Inferior parietal cortex (tissue), 1 donor: ENCODE data around the gene PPARA.
"Not testable (repeated sequence)": the region's sequence is repeated elsewhere in the genome, so short reads cannot be mapped to it uniquely, and the experiment has no call there.

ENCODE experiments used
- DNase-seq: peaks from one replicate; pipeline ENCODE4 v3.0.0-alpha.2; 2016; ENCODE audit errors: extremely low spot score

PPARA gene

DNA sequence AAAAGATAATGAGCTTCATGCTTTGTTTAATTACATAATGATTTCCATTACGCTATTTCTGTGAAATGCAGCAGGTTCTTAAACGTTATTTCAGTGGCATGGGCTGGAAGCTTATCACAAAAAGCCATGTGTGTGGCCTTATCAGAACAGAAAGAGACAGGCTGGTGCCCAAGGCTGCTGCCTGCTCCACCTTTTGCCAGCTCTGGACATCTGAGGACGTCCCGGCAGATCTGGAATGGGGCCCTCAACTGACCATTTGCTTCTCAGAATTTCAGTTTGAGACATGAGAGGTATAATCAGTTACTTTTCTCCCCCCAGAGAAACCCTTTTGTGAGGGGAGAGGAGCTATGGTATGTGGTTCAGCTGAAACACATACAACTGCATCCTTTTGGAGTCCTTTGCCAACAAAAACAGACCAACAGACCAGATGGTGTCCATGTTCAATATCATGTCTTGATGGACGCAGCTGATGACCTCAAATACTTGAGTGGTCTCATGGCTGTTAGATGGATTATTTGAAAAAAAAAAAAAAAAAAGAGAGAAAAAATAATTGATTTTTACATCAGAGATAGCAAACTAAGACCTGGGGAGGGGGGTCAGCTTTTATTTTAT, 91.2 kb downstream of the PPARA start:
- no peak for DNase-seq

DNA sequence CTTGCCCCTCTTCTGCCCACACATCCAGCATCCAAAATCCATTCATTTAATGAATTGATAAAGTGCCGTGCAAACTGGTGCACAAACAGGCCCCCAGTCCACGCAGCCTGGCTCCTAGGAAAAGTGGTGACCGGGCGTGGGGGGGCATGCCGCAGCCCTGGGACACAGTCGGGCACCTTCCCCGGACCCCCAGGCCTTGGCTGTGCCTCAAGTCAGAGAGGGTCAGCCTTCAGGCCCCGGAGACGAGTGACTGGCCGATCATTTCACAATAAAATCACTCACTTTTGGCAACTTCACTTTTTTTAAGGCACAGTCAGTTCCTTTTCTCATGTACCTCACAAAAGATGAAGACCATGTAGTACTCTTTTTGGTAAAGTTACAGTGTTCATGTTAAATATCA, 91.8 kb downstream of the PPARA start:
- no peak for DNase-seq

DNA sequence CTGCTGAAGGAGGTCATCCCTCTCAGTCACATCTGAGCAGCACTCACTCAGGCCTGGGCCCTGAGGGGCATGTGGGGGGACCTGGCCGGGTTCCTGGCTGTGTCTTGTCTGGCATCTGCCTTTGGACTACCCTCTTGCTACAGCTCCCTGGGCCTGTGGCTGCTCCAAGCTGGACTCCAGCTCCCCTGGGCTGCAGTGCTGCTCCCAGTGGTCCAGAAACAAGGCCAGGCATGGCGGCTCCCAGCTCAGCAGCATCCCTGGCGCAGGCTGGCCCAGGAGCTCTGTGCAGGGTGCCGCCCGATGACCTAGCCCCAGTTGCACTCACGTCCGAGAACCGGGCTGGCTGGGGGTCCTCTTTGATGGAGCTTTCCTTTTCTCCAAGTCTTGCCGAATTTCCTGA, 94.4 kb downstream of the PPARA start:
- no peak for DNase-seq

DNA sequence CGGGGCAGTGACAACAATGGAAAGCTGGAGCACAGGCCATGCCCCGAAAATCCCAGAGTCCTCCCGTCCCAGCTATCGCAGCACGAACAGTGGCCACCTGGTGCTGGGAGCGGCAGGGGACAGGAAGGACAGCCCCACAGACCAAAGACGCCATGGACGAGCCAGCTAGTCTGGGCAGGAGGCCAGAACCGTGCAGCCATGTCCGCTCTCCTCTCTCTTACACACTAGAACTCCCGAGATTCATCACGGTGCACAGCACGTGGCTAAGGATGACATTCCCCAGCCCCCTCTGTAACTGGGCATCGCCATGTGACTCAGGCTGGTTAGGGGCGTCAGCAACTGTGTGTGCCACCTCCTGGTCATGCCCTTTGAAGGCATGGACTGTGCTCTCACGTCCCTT, 95.2 kb downstream of the PPARA start:
- no peak for DNase-seq

DNA sequence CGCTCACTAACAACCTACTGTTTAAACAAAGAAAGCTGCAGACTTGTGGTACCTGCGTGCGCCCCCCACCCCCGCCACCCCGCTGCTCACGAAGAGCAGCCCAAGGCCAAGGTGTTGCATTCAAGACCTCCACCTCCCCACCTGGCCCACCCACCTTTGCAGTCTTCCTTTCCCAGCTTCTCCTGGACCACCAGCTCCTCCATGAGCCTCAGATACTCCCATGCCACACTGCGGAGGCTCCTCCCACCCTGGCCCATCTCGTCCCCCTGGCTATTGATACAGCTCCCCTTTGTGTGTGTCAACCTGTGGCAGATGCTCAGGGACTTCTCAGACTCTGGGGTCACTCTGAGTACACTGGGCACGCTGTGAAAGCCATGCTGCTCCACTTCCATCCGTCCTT, 95.9 kb downstream of the PPARA start:
- no peak for DNase-seq

DNA sequence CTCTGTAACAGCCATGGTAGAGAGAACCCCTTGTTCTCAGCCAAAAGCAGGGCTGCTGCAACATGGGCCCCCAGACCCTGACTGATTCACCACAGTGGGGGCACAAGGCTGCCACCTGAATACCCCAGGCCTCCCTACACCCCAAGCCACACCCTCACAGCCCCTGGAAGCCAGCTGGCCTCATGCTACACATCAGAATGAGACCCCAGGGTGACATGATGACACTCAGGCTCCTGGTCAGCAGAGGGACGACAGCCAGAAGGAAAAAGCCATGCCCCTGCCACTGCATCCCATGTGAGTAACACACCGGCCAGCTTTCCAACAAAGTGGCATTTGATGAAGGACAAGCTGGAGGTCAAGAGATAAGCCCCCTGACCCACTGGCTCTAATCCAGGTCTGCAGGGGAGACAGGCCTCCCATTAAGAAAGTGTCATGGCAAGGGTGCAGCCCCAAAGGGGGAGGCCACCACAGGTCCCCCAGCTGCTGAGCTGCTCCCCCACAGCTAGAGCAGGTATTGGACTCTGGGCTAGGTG, 97.2 kb downstream of the PPARA start:
- DNase-seq: no peak

DNA sequence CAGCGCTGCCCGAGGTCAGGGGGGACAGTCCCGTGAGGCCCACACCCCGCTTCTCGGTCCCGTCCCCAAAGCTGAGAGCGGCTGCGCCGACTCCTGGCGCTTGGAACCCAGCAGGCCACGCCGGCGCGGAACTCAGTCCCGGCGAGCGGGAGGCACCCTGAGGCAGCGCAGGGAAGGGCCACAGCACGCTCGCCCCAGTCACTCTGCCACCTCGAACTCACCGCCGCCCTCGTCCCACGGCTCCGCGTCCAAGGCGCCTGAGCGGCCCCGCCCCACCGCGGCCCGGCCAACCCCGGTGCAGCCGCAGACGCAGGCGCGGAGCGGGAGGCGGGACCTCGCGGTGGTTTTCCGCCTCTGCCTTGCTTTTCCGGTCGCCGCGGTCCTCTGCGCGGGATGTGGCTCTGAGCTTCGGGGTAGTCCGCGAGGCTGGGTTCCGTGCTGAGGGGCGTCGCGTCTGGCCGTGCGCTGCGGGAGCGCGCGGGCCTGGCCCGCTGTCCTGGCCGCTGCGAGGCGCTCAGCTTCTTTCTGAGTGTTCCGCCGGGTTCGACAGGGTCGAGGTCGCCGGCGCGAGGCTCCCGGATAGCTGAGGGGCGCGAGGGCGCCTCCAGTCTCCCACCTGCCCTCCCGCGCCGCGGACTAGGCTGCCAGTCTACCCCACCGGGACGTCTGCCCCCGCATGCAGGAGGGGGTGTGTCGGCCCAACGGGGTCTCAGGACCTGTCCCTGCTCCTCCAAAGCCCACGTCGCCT, 99.9 kb downstream of the PPARA start, which contains the start of gene CDPF1:
Gene CDPF1, minus strand, starts transcription at position 259 of the 748 bp plus-strand sequence. CDS start 2,009 bp downstream, outside the sequence.
- DNase-seq: peak; percentile 86

DNA sequence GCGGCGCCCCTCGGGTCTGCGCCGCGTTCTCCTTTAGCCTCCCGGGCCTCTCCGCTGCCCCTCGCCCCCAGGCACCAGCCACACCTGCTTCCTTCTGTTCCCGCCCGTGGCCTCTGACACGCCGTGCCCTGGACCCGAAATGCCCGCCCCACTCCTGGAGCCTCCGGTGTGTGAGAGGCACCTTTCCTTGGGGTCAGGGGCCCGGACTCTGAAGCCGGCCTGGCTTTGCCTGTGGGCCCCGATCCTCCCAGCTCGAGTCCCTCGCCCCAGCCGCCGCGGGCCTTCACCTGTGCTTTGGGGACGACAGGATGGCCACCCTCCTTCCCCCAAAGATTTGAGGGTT, 100.4 kb downstream of the PPARA start:
- DNase-seq: no peak

DNA sequence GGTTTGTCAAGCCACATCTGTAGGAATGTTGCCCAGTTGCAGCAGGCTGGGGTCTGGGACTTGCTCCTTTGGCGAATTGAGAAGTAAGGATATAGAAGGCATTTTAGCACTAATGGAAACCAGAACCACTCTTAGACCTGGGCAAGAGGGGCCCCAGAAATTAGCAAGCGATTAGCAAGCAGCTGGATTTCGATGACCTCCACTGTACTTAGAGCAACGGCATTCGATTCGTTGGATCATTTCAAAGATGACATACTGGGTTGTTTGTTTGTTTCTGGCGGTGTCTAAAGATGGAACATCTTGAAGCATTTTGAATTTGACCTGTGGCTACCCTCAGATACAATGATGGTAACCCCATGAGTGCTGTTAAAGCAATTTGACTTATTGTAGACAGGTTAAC, 100.9 kb downstream of the PPARA start:
- DNase-seq: no peak

DNA sequence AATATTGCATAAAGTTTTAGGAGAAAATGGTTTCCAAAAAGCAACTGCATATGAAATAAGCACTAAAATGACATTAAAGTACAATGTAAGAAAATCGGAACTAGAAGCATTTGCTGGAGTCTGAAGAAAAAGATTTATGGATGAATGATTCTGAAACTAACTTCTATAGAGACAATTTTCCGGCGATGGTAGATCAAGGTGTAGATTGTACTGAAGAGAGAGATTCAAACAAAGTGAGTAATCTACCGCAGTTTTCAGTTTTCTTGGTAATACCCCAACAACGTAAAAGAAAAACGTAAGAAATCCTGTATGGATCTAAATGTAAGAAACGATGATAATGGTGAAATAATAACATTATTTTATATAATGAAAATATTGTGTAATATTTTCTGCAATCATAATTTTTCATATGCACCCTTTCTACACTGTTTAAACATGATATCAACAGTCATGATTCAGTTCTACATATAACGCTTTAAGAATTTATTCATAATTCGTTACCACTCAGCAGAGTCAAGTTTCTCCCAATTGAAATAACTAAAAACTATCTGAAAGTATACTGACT, 101.6 kb downstream of the PPARA start:
- DNase-seq: no peak

DNA sequence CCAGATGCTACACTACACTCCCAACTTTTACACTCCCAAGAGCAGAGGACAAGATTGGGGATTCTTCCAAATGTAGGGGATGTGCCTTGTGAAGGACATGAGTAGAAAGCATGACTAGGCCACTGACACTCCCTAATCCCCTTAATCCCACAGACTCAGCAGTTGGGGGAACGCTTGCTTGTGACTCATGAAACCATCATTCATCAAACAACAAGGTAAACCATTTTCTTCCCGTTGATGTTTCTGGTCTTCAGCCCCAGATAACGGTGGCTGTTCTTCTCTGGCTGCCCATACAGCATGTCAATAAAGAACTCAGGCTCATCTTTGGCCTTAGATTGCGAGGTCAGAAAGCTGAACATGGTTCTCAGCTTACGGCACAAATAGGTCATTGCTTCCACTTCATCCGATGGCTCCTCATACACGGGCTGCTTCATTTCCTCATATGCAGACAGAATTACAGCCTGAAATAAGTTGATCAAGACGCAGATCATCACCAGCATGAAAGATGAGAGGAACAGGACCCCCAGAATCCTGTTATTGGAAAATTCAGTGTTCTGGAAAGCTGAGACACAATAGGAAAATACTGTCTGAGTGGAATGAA, 106.1 kb downstream of the PPARA start:
- DNase-seq: no peak

DNA sequence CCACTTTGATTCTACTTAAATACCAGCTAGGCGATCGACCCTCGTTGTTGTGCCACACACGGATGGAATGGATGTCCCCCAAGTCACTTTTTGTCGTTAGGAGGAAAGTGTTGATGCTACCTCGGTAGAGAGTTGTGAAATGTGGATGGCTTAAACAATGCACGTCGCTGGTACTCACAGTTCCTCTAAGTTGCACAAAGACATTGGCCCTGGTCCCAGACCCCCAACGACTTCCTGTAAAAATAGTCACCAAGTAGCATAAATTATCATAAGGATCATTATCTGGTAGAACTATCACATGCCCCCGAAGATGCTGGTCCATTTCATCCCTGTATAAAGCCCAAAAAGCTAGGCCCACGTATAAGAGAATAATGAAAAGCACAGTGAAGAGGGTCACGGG, 109.0 kb downstream of the PPARA start:
- no peak for DNase-seq

DNA sequence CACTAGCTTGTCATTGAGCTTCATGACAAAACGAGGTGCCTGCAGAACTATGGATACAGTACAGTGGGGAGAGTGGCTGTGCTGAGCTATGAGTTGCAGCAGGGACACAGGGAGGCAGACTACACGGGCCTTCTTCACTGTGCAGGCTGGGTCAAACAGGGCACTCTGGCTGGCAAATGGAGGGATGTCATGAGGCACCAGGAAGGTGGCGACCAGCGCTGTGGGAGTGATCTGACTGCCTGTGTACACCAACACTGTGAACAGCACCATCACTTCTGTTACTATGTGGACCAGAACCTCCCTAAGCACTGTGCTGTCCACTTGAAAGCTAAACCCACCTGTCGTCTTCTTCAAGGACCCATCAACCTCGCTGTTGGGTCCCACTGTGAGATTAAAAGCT, 109.7 kb downstream of the PPARA start:
- DNase-seq: no peak

DNA sequence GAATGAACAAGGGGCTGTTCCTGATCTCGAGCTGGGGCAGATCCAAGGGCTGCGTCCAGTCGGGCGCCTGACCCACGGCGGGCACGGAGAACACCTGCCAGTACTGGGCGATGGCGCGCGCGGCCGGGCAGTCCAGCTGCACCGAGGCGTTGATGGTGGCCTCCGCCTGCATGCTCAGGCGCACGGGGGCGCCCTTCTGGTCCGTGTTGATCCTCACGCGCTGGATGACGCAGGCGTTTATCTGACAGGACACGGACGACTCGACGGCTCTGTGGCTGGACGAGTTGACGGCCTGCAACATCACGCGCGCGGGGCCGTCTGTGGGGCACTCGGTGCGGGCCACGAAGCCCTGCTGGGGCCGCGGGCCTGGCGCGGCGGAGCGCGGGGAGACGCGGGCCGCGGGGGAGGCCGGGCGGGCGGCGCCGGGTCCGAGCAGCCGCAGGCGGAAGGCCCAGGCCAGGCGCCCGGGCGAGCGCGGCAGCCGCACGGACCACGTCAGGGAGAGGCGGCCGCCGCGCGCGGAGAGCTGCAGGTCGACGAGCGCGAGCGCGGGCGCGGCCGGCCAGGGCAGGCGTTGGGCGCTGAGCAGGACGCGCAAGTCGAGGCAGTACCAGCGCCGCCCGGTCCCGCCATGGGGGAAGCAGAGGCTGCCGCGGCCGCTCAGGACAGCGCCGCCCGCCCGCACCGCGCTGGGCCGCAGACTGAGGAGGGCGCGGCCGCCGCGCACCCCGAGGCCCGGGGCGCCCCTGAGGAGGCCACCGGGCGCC, 112.3 kb downstream of the PPARA start:
- DNase-seq: no peak

DNA sequence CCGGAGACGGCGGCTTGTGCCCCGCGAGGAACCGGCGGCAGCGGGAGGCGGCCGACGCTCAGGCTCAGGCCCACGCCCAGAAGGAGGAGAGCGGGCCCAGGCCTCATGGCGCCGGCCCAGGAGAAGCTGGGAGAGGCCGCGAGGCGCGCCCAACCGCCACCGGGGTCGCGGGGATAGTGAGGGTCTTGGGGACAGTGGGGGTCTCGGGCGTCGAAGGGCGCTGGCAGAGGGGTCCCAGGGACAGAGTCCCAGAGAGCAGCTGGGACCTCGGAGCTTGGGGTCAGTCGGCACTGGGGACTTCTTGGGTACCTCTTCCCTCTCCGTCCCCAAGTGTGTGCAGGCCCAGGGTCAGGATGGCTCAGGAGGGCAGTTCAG, 112.9 kb downstream of the PPARA start, which contains the start of gene PKDREJ:
Gene PKDREJ, minus strand, starts transcription at position 128 of the 375 bp plus-strand sequence. Its CDS starts 21 bp downstream, at position 107.
- DNase-seq: no peak

DNA sequence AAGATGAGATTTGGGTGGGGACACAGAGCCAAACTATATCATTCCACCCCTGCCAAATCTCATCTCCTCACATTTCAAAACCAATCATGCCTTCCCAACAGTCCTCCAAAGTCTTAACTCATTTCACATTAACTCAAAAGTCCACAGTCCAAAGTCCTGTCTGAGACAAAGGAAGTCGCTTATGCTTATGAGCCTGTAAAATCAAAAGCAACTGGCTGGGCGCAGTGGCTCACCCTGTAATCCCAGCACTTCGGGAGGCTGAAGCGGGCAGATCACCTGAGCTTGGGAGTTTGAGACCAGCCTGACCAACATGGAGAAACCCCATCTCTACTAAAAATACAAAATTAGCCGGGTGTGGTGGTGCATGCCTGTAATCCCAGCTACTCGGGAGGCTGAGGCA, 114.2 kb downstream of the PPARA start:
- DNase-seq: not testable (repeated sequence)

DNA sequence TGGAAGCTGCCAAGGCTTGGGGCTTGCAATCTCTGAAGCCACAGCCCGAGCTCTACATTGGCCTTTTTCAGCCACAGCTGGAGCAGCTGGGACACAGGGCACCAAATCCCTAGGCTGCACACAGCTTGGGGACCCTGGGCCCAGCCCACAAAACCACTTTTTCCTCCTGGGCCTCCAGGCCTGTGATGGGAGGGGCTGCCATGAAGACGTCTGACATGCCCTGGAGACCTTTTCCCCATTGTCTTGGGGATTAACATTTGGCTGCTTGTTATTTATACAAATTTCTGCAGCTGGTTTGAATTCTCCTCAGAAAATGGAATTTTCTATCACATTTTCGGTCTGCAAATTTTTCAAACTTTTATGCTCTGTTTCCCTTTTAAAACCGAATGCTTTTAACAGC, 115.3 kb downstream of the PPARA start:
- DNase-seq: not testable (repeated sequence)

DNA sequence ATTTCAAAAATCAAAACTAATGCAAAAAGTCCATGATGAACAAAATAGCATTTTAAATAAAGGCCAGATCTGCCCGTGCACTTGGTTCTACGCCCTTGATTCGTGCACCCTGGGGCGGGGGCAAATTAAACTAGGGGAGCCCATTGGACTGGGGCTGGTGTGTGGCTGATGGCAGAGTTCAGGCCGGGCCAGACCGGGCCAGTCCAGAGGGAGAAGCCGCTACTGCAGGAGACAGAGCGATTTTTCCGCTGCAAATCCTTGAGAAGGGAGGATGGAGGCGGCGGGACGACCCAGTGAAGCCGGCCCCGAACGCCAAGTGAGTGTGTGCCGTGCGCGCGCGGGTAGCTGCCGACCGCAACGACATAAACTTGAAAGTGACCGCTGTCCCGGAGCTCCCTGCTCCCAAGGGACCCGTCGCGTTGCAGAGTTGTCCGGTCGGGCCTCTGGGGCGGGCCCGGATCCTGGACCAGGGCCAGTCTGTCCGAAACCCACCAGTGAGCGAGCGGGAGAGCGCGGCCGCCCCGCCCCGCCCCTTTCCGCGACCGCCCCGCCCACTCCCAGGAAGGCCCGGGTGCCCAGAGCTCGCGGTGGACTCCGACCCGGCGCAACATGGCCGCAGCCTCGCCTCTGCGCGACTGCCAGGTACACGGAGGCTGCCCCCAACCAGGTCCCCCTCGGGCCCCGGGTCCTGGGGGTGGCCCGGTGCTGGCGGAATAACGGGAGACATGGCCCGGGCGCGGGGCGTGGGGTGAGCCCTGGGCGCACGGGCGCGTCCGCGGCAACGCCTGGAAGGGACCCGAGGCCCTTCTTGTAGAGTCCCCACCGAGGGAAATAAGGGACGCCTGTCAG, 117.3 kb downstream of the PPARA start, which contains the start of gene TTC38:
Gene TTC38, plus strand, starts transcription at position 578 of the 849 bp plus-strand sequence. Its CDS starts 32 bp downstream, at position 610.
- peak; percentile 70 for DNase-seq

DNA sequence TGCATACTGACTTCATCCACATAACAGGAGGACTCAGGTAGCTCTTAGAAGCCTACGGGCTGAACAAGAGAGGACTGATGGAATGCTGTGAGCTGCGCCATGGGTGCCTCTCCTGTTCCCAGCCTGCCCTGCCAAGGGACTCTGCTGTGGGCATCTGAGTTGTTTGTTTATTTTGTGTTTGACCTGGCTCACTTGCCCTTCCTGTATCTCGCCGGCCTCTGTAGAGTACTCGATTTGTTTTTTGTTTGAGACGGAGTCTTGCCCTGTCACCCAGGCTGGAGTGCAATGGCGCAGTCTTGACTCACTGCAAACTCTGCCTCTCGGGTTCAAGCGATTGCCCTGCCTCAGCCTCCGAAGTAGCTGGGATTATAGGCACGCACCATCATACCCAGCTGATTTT, 119.2 kb downstream of the PPARA start:
- no peak for DNase-seq

DNA sequence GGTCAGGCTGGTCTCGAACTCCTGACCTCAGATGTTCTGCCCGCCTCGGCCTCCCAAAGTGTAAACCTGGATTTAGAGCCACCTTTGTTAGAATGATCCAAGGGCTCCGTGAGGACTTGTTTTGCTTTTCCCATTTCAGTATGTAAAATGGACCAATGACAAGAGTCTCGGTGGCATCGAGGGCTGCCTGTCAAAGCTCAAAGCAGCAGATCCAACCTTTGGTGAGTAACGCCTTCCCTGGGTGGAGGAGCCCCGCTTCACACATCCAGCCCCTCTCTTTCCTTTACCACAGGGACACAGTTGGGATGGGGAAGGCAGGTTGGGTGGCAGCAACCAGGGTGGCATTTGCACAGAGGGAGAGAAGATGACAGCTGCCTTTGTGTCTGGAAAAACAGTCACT, 121.9 kb downstream of the PPARA start:
- DNase-seq: no peak
